Left cardiac atrium (tissue), 2 donors: Measurements from ENCODE around the gene PGP. TPM values are rescaled to one million over a fixed set of nuclear protein-coding genes. Genes with fewer than 3 reads are reported as not detected.

Experiments
- total RNA-seq, 2 donors: library from RNA; stranded (reverse); fragmentation: NEBNext Ultra II Directional; extraction: Animal tissue kit (Norgen Biotek cat#: 25700); gene quantifications; one replicate each; pipeline ENCODE4 v1.2.1, GENCODE V29; 2021
- donor health status: DM: no; HTN: yes; CAD: no; lungs with severe emphysema.
- donor health status: DM: yes; HTN: yes; CAD: no.

Gene PGP
- total RNA-seq, 2 donors from 2014 or later, result 21.1 to 24.6 TPM

Other genes with a start within 250 kb of the PGP start
- gene RNF151, start 248.0 kb downstream of the PGP start, total RNA-seq, result not detected
- gene TBL3, start 242.8 kb downstream of the PGP start, total RNA-seq, result 10 to 100 TPM; 19.4 to 21.5 TPM
- gene NOXO1, start 233.4 kb downstream of the PGP start, total RNA-seq, result not detected
- gene GFER, start 230.6 kb downstream of the PGP start, total RNA-seq, result 10 to 100 TPM; 18.1 to 20.6 TPM
- gene SYNGR3, start 224.9 kb downstream of the PGP start, total RNA-seq, result 1 to 10 TPM in 1 of 2 donors, under 1 TPM in 1; 0.74 to 1.9 TPM
- 10 to 100 TPM; 14.7 to 22.9 TPM for gene ZNF598, start 205.0 kb downstream of the PGP start, total RNA-seq
- under 1 TPM in 1 of 2 donors, not detected in 1; 0.84 TPM for gene NPW, start 195.1 kb downstream of the PGP start, total RNA-seq
- 100 to 1,000 TPM; 164 to 242 TPM for gene NHERF2, start 187.9 kb downstream of the PGP start, total RNA-seq
- 10 to 100 TPM in 1 of 2 donors, 1 to 10 TPM in 1; 5.7 to 16.6 TPM for gene NTHL1, start 167.0 kb downstream of the PGP start, total RNA-seq
- 10 to 100 TPM; 54.3 to 73.4 TPM for gene TSC2, start 166.9 kb downstream of the PGP start, total RNA-seq
- gene PKD1, start 78.9 kb downstream of the PGP start, total RNA-seq, result 100 to 1,000 TPM in 1 of 2 donors, 10 to 100 TPM in 1; 82.2 to 104 TPM
- under 1 TPM; 0.81 to 0.88 TPM for gene RAB26, start 66.2 kb downstream of the PGP start, total RNA-seq
- 10 to 100 TPM; 31.1 to 34.9 TPM for gene TRAF7, start 59.1 kb downstream of the PGP start, total RNA-seq
- 1 to 10 TPM; 5.9 to 6.1 TPM for gene CASKIN1, start 18.2 kb downstream of the PGP start, total RNA-seq
- gene MLST8, start 9.4 kb downstream of the PGP start, total RNA-seq, result 10 to 100 TPM; 24.9 to 26.9 TPM
- 1 to 10 TPM; 5.7 to 5.9 TPM for gene BRICD5, start 4.0 kb downstream of the PGP start, total RNA-seq
- gene E4F1, start 8.8 kb upstream of the PGP start, total RNA-seq, result 10 to 100 TPM; 11.9 to 15.0 TPM
- gene DNASE1L2, start 21.6 kb upstream of the PGP start, total RNA-seq, result under 1 TPM; 0.29 to 0.65 TPM
- gene ECI1, start 36.7 kb upstream of the PGP start, total RNA-seq, result 100 to 1,000 TPM; 124 to 128 TPM
- 100 to 1,000 TPM in 1 of 2 donors, 10 to 100 TPM in 1; 98.8 to 120 TPM for gene RNPS1, start 53.3 kb upstream of the PGP start, total RNA-seq
- 10 to 100 TPM in 1 of 2 donors, 1 to 10 TPM in 1; 9.6 to 12.4 TPM for gene ABCA3, start 125.9 kb upstream of the PGP start, total RNA-seq
- gene CCNF, start 214.6 kb upstream of the PGP start, total RNA-seq, result 1 to 10 TPM; 1.6 to 2.1 TPM
- 1 to 10 TPM in 1 of 2 donors, under 1 TPM in 1; 0.47 to 2.8 TPM for gene TEDC2, start 245.3 kb upstream of the PGP start, total RNA-seq